Activated CD4-positive, CD25-positive, alpha-beta regulatory T cell (primary cell): ENCODE data around the gene KRT20.
"Not testable (repeated sequence)": the region's sequence is repeated elsewhere in the genome, so short reads cannot be mapped to it uniquely, and the experiment has no call there.

Source experiments
- DNase-seq, 4 experiments: peaks; one replicate each; lab custom pipeline; 2025; lab: John Stamatoyannopoulos, UW

KRT20 gene

GRCh38 chr17:40900809-40901356 lies 15.8 kb upstream of the KRT20 start:
- DNase-seq = no peak

GRCh38 chr17:40896916-40897455 lies 11.9 kb upstream of the KRT20 start:
- no peak for DNase-seq

- DNase-seq = no peak
These were observed 10.2 kb upstream of the KRT20 start for GRCh38 chr17:40895106-40895730.

GRCh38 chr17:40888196-40888720 lies 3.2 kb upstream of the KRT20 start:
- no peak for DNase-seq

GRCh38 chr17:40886090-40886489 lies 1.0 kb upstream of the KRT20 start:
- DNase-seq = no peak

- DNase-seq = no peak
These were observed 1.3 kb downstream of the KRT20 start for GRCh38 chr17:40883626-40884334.

GRCh38 chr17:40883031-40883430 lies 2.0 kb downstream of the KRT20 start:
- DNase-seq = no peak

GRCh38 chr17:40879026-40879425 lies 6.0 kb downstream of the KRT20 start:
- DNase-seq = no peak

- DNase-seq = no peak
These were observed 7.0 kb downstream of the KRT20 start for GRCh38 chr17:40878044-40878443.

GRCh38 chr17:40873801-40874200 lies 11.2 kb downstream of the KRT20 start:
- DNase-seq = no peak

- no peak for DNase-seq
These were observed 11.8 kb downstream of the KRT20 start for GRCh38 chr17:40873255-40873654.

GRCh38 chr17:40872416-40872815 lies 12.6 kb downstream of the KRT20 start:
- no peak for DNase-seq

GRCh38 chr17:40871316-40871715 lies 13.7 kb downstream of the KRT20 start:
- no peak for DNase-seq

- no peak for DNase-seq
These were observed 14.9 kb downstream of the KRT20 start for GRCh38 chr17:40870136-40870535.

- no peak for DNase-seq
These were observed 18.2 kb downstream of the KRT20 start, which contains the start of gene KRT12 for GRCh38 chr17:40866838-40867237. KRT12 (minus strand) TSS chr17:40867223; CDS start chr17:40867186, 37 bp downstream.

GRCh38 chr17:40864661-40865390 lies 20.2 kb downstream of the KRT20 start:
- no peak for DNase-seq

- no peak for DNase-seq
These were observed 21.9 kb downstream of the KRT20 start for GRCh38 chr17:40862985-40863733.

- DNase-seq = no peak
These were observed 25.5 kb downstream of the KRT20 start for GRCh38 chr17:40859536-40859935.

GRCh38 chr17:40858667-40859066 lies 26.4 kb downstream of the KRT20 start:
- not testable (repeated sequence) for DNase-seq

GRCh38 chr17:40857535-40857934 lies 27.5 kb downstream of the KRT20 start:
- DNase-seq = no peak

GRCh38 chr17:40854175-40854814 lies 30.7 kb downstream of the KRT20 start:
- DNase-seq = no peak
